Uterus (tissue), 4 donors: Measurements from ENCODE around the gene FBXW8. TPM values are rescaled to one million over a fixed set of nuclear protein-coding genes. Genes with fewer than 3 reads are reported as not detected.

Experiments used
- DNase-seq, 2 donors: peaks; one replicate each; pipeline ENCODE4 v3.0.0-alpha.2; 2019 to 2020
- H3K27ac ChIP-seq, 2 donors: fragments of 200-600 bp; sonication (generic); 1 replicate in 1 of 2; 2 replicates in 1 of 2; pipeline ENCODE4 v1.5.1; 2016 to 2018
- H3K27me3 ChIP-seq, 2 donors: fragments of 200-600 bp; sonication (generic); one replicate each; pipeline ENCODE4 v1.5.1; 2018 to 2019; ENCODE audit warnings: control low read depth in 1 of 2
- H3K36me3 ChIP-seq, 2 donors: fragments of 200-600 bp; sonication (generic); one replicate each; pipeline ENCODE4 v1.5.1; 2019; ENCODE audit warnings: control low read depth in 1 of 2
- H3K4me1 ChIP-seq, 2 donors: fragments of 200-600 bp; sonication (generic); one replicate each; pipeline ENCODE4 v1.5.1; 2018 to 2019; ENCODE audit warnings: control low read depth in 1 of 2
- H3K4me3 ChIP-seq, 2 donors: fragments of 200-600 bp; sonication (generic); 1 replicate in 1 of 2; 2 replicates in 1 of 2; pipeline ENCODE4 v1.5.1; 2018 to 2019; ENCODE audit warnings: mild to moderate bottlenecking in 1 of 2
- H3K9me3 ChIP-seq, 2 donors: fragments of 200-600 bp; sonication (generic); one replicate each; pipeline ENCODE4 v1.5.1; 2019; ENCODE audit warnings: control low read depth in 1 of 2
- CTCF ChIP-seq, 4 experiments: fragments of 200-600 bp in 2 of 4; fragments of 450-650 bp in 2 of 4; sonication (generic) in 2 of 4; IDR thresholded peaks; one replicate each; pipeline ENCODE4 v1.5.1; 2016 to 2019; ENCODE audit warnings: antibody characterized with exemption in 4 of 4, mild to moderate bottlenecking in 2 of 4, moderate library complexity in 1 of 4
- POLR2A ChIP-seq, 2 donors: fragments of 450-650 bp; IDR thresholded peaks; one replicate each; pipeline ENCODE4 v1.6.1; 2016; ENCODE audit warnings: antibody characterized with exemption in 2 of 2, mild to moderate bottlenecking in 1 of 2, moderate library complexity in 1 of 2
- intact Hi-C: fragments of 100-400 bp; cut with DNase I; formaldehyde crosslinking; loops from one replicate; pipeline ENCODE4 v1.15.1; 2023; ENCODE audit warnings: low total_unique reads
- total RNA-seq, 4 donors: library from RNA; depleted of rRNA in 3 of 4; stranded (reverse); fragments of >200 nt in 3 of 4; gene quantifications; one replicate each; pipeline versions ENCODE4 v1.1.0 to v1.2.4, GENCODE V29; 2014 to 2023
- donor health status: DM: yes; HTN: yes; CAD: no.

FBXW8 gene
- total RNA-seq, 4 donors from 2014 or later: 5.9 to 28.0 (median 15.3) TPM

- no peaks in the 10 kb centered on the region for H3K27me3 ChIP-seq
- no peaks in the 10 kb centered on the region for H3K36me3 ChIP-seq
- H3K4me1 ChIP-seq: no peaks in the 10 kb centered on the region
- no peak for DNase-seq
- H3K9me3 ChIP-seq: no peaks in the 10 kb centered on the region
- no peak overlapping the region for H3K27ac ChIP-seq
- intact Hi-C loops: no loop called here
- no peak overlapping the region for H3K4me3 ChIP-seq
- no peak for TF ChIP-seq CTCF (IDR thresholded peaks at IDR 0.05)
- no peak for TF ChIP-seq POLR2A (IDR thresholded peaks at IDR 0.05)
Observed at GRCh38 chr12:117058442-117059072, 147.8 kb downstream of the FBXW8 start.

- H3K36me3 ChIP-seq: no peaks in the 10 kb centered on the region
- no peak overlapping the region for H3K4me3 ChIP-seq
- DNase-seq: no peak
- no peaks in the 10 kb centered on the region for H3K27me3 ChIP-seq
- H3K27ac ChIP-seq: no peak overlapping the region
- intact Hi-C loops: no loop called here
- no peaks in the 10 kb centered on the region for H3K4me1 ChIP-seq
- TF ChIP-seq CTCF (IDR thresholded peaks at IDR 0.05) (no peak), POLR2A (IDR thresholded peaks at IDR 0.05) (no peak)
- no peaks in the 10 kb centered on the region for H3K9me3 ChIP-seq
Observed at GRCh38 chr12:117059156-117059555, 148.4 kb downstream of the FBXW8 start.

GRCh38 chr12:117060246-117060928 is 149.6 kb downstream of the FBXW8 start:
- Histone ChIP-seq H3K4me3 (no peak overlapping the region), H3K36me3 (no peaks in the 10 kb centered on the region), H3K9me3 (no peaks in the 10 kb centered on the region), H3K4me1 (no peaks in the 10 kb centered on the region), H3K27ac (no peak overlapping the region), H3K27me3 (no peaks in the 10 kb centered on the region)
- DNase-seq: no peak
- TF ChIP-seq POLR2A (IDR thresholded peaks at IDR 0.05) (no peak), CTCF (IDR thresholded peaks at IDR 0.05) (no peak)
- intact Hi-C loops: no loop called here

- intact Hi-C loops: no loop called here
- no peaks in the 10 kb centered on the region for H3K4me1 ChIP-seq
- no peaks in the 10 kb centered on the region for H3K9me3 ChIP-seq
- no peaks in the 10 kb centered on the region for H3K27me3 ChIP-seq
- H3K4me3 ChIP-seq: no peak overlapping the region
- H3K36me3 ChIP-seq: no peaks in the 10 kb centered on the region
- no peak for DNase-seq
- no peak for TF ChIP-seq POLR2A (IDR thresholded peaks at IDR 0.05)
- no peak for TF ChIP-seq CTCF (IDR thresholded peaks at IDR 0.05)
- H3K27ac ChIP-seq: no peak overlapping the region
Observed at GRCh38 chr12:117060929-117061305, 150.2 kb downstream of the FBXW8 start.

- intact Hi-C loops: no loop called here
- TF ChIP-seq POLR2A (IDR thresholded peaks at IDR 0.05) (no peak), CTCF (IDR thresholded peaks at IDR 0.05) (no peak)
- no peaks in the 10 kb centered on the region for H3K36me3 ChIP-seq
- H3K9me3 ChIP-seq: no peaks in the 10 kb centered on the region
- H3K4me1 ChIP-seq: no peaks in the 10 kb centered on the region
- H3K4me3 ChIP-seq: no peak overlapping the region
- no peak for DNase-seq
- no peaks in the 10 kb centered on the region for H3K27me3 ChIP-seq
- H3K27ac ChIP-seq: no peak overlapping the region
Observed at GRCh38 chr12:117061555-117062079, 150.9 kb downstream of the FBXW8 start.
